H1 (cell line): ENCODE data around the gene SERPINA6. TPM values are rescaled to one million over a fixed set of nuclear protein-coding genes. Genes with fewer than 3 reads are reported as not detected.

Experiments
- CTCF ChIA-PET: fragments of 300-600 bp; sonication (Branson Sonifier 250); formaldehyde crosslinking; loops from one replicate; lab custom pipeline; 2021; ENCODE audit not compliant: partially characterized antibody; lab: Charles Lee
- POLR2A ChIA-PET: fragments of 300-600 bp; sonication (Branson Sonifier 250); formaldehyde crosslinking; loops from one replicate; lab custom pipeline; 2021; ENCODE audit warnings: inconsistent platforms; ENCODE audit not compliant: partially characterized antibody; lab: Charles Lee
- DNase-seq, 2 experiments: peaks; one replicate each; pipeline versions ENCODE4 v3.0.0 to v3.0.0-alpha.2; 2010 to 2022; ENCODE audit warnings: low spot score in 2 of 2, low read depth in 1 of 2, mixed read lengths in 1 of 2
- FAIRE-seq: peaks from 2 replicates; lab custom pipeline; 2011; peaks lifted over from hg19 to GRCh38; lab: Jason Lieb, UNC
- H2AFZ ChIP-seq: 2 replicates; pipeline ENCODE4 v1.8.1; 2012; ENCODE audit warnings: low read length, inconsistent platforms
- H2AK5ac ChIP-seq: 2 replicates; pipeline ENCODE4 v1.6.1; 2013; ENCODE audit warnings: low read depth, low read length
- H2BK120ac ChIP-seq: replicated peaks from 2 replicates; pipeline ENCODE3; 2013; ENCODE audit warnings: low read depth, low read length, inconsistent platforms
- H2BK12ac ChIP-seq: 2 replicates; pipeline ENCODE4 v1.6.1; 2013; ENCODE audit warnings: low read depth, low read length
- H2BK15ac ChIP-seq: 2 replicates; pipeline ENCODE4 v1.6.1; 2013; ENCODE audit warnings: low read length
- H2BK20ac ChIP-seq: 2 replicates; pipeline ENCODE4 v1.6.1; 2013; ENCODE audit warnings: low read length
- H2BK5ac ChIP-seq: 2 replicates; pipeline ENCODE4 v1.6.1; 2013; ENCODE audit warnings: low read depth, low read length
- H3K14ac ChIP-seq: 2 replicates; pipeline ENCODE4 v1.6.1; 2013; ENCODE audit warnings: inconsistent platforms; ENCODE audit not compliant: insufficient read length
- H3K18ac ChIP-seq: 2 replicates; pipeline ENCODE4 v1.6.1; 2013; ENCODE audit warnings: low read length; ENCODE audit errors: extremely low read depth
- H3K23ac ChIP-seq: 2 replicates; pipeline ENCODE4 v1.6.1; 2013; ENCODE audit warnings: inconsistent platforms; ENCODE audit not compliant: insufficient read length
- H3K23me2 ChIP-seq: 2 replicates; pipeline ENCODE4 v1.6.1; 2013; ENCODE audit warnings: low read depth, low read length
- H3K27ac ChIP-seq: 2 replicates; pipeline ENCODE4 v1.6.1; 2011; ENCODE audit warnings: low read depth, low read length, inconsistent platforms
- H3K27me3 ChIP-seq, 4 experiments: replicated peaks in 1 of 4; 1 replicate in 1 of 4; 2 replicates in 3 of 4; pipeline versions ENCODE4 v1.6.1 to v1.8.1; 2011 to 2013; ENCODE audit warnings: low read length in 3 of 4, mild to moderate bottlenecking in 3 of 4, inconsistent platforms in 2 of 4, mixed read lengths in 2 of 4, moderate library complexity in 1 of 4; ENCODE audit not compliant: control insufficient read depth in 3 of 4, insufficient read depth in 3 of 4; ENCODE audit errors: extremely low read depth in 1 of 4
- H3K36me3 ChIP-seq, 4 experiments: 2 replicates each; pipeline versions ENCODE4 v1.6.1 to v1.8.1; 2011 to 2013; ENCODE audit warnings: mild to moderate bottlenecking in 4 of 4, low read length in 3 of 4, moderate library complexity in 2 of 4, control low read depth in 1 of 4, inconsistent platforms in 1 of 4; ENCODE audit not compliant: insufficient read depth in 4 of 4, control insufficient read depth in 2 of 4
- H3K4ac ChIP-seq: replicated peaks from 2 replicates; pipeline ENCODE3; 2013; ENCODE audit warnings: low read length, low read depth, mixed read lengths, inconsistent platforms; ENCODE audit not compliant: insufficient read length
- H3K4me1 ChIP-seq, 4 experiments: replicated peaks in 1 of 4; 1 replicate in 1 of 4; 2 replicates in 3 of 4; pipeline versions ENCODE4 v1.6.1 to v1.8.1; 2011 to 2013; ENCODE audit warnings: low read length in 3 of 4, inconsistent platforms in 2 of 4, mixed read lengths in 1 of 4; ENCODE audit not compliant: insufficient read depth in 4 of 4, control insufficient read depth in 3 of 4
- H3K4me2 ChIP-seq, 2 experiments: 2 replicates each; pipeline versions ENCODE4 v1.6.1 to v1.8.1; 2011 to 2013; ENCODE audit warnings: low read depth in 2 of 2, low read length in 2 of 2, control low read depth in 1 of 2, inconsistent platforms in 1 of 2, mild to moderate bottlenecking in 1 of 2; ENCODE audit not compliant: insufficient read depth in 1 of 2
- H3K4me3 ChIP-seq, 4 experiments: fragments of 200-600, 300-600 bp in 1 of 4; sonication (generic), shearing (Covaris generic), sonication (Bioruptor Twin) in 1 of 4; 2 replicates each; pipeline versions ENCODE4 v1.5.1 to v1.8.1; 2011 to 2016; ENCODE audit warnings: low read length in 4 of 4, low read depth in 3 of 4, control low read depth in 2 of 4, inconsistent platforms in 2 of 4, mild to moderate bottlenecking in 2 of 4, mixed read lengths in 1 of 4, moderate library complexity in 1 of 4; ENCODE audit not compliant: insufficient read depth in 2 of 4; ENCODE audit errors: extremely low read depth in 1 of 4
- H3K56ac ChIP-seq: replicated peaks from 2 replicates; pipeline ENCODE3; 2013; ENCODE audit warnings: low read depth, mild to moderate bottlenecking, mixed read lengths, low read length, inconsistent platforms; ENCODE audit not compliant: insufficient read length
- H3K79me1 ChIP-seq: 2 replicates; pipeline ENCODE4 v1.6.1; 2013; ENCODE audit warnings: low read depth, low read length, control low read depth
- H3K79me2 ChIP-seq, 2 experiments: 2 replicates each; pipeline versions ENCODE4 v1.6.1 to v1.8.1; 2012 to 2013; ENCODE audit warnings: low read length in 2 of 2, mild to moderate bottlenecking in 2 of 2, inconsistent platforms in 1 of 2; ENCODE audit not compliant: insufficient read depth in 2 of 2, control insufficient read depth in 1 of 2
- H3K9ac ChIP-seq, 4 experiments: replicated peaks in 1 of 4; 1 replicate in 1 of 4; 2 replicates in 3 of 4; pipeline versions ENCODE4 v1.6.1 to v1.8.1; 2011 to 2013; ENCODE audit warnings: low read depth in 3 of 4, low read length in 3 of 4, control low read depth in 2 of 4, mild to moderate bottlenecking in 2 of 4, moderate library complexity in 2 of 4, inconsistent platforms in 1 of 4; ENCODE audit errors: extremely low read depth in 1 of 4
- H3K9me3 ChIP-seq, 2 experiments: 2 replicates each; pipeline versions ENCODE4 v1.6.1 to v1.8.1; 2012 to 2013; ENCODE audit warnings: mild to moderate bottlenecking in 2 of 2, moderate library complexity in 2 of 2, control low read depth in 1 of 2, inconsistent platforms in 1 of 2, low read depth in 1 of 2, low read length in 1 of 2, mixed read lengths in 1 of 2; ENCODE audit not compliant: insufficient read depth in 2 of 2
- H4K20me1 ChIP-seq, 2 experiments: replicated peaks in 1 of 2; 2 replicates each; pipeline versions ENCODE3 to v1.8.1; 2011 to 2013; ENCODE audit warnings: inconsistent platforms in 2 of 2, low read length in 2 of 2, mild to moderate bottlenecking in 1 of 2; ENCODE audit not compliant: insufficient read depth in 2 of 2, control insufficient read depth in 1 of 2
- H4K5ac ChIP-seq: 2 replicates; pipeline ENCODE4 v1.6.1; 2013; ENCODE audit warnings: low read length, low read depth, mixed read lengths, inconsistent platforms; ENCODE audit not compliant: insufficient read length
- H4K8ac ChIP-seq: 2 replicates; pipeline ENCODE4 v1.8.0; 2013; ENCODE audit warnings: mild to moderate bottlenecking, moderate library complexity, low read length, inconsistent platforms; ENCODE audit not compliant: insufficient read depth; ENCODE audit errors: extremely low read depth
- H4K91ac ChIP-seq: replicated peaks from 2 replicates; pipeline ENCODE3; 2013; ENCODE audit warnings: low read length, mixed read lengths, inconsistent platforms; ENCODE audit not compliant: insufficient read length
- BCL11A ChIP-seq, 2 experiments: IDR thresholded peaks; one replicate each; pipeline ENCODE4 v1.6.1; 2011; ENCODE audit warnings: low read depth in 2 of 2, low read length in 2 of 2, mild to moderate bottlenecking in 2 of 2
- CREB1 ChIP-seq: IDR thresholded peaks from 2 replicates; pipeline ENCODE4 v1.6.1; 2012; ENCODE audit warnings: inconsistent platforms
- SAP30 ChIP-seq: fragments of 300-600 bp; sonication (generic); IDR thresholded peaks from 2 replicates; pipeline ENCODE4 v1.7.1; 2012; ENCODE audit warnings: low read length, moderate library complexity, mild to moderate bottlenecking, inconsistent platforms; ENCODE audit not compliant: insufficient read depth, insufficient replicate concordance
- WGBS, 2 experiments: shearing (Covaris generic) in 1 of 2; methylation state at CpG; one replicate each; pipeline versions ENCODE4 v1.1.6 to v1.1.7; 2013 to 2015; ENCODE audit warnings: low lambda C conversion rate in 2 of 2, mixed read lengths in 2 of 2, inconsistent platforms in 1 of 2, low coverage in 1 of 2, missing lambda C conversion rate in 1 of 2; ENCODE audit not compliant: insufficient replicate concordance in 2 of 2, insufficient coverage in 1 of 2, insufficient read length in 1 of 2; ENCODE audit errors: extremely low coverage in 1 of 2, missing lambda C conversion rate in 1 of 2; 5-methylcytosine and 5-hydroxymethylcytosine counted together
- polyA plus RNA-seq, 7 experiments: library from polyadenylated mRNA; depleted of rRNA in 3 of 7; stranded (reverse) in 5 of 7; unstranded in 2 of 7; fragments of >200 nt in 5 of 7; fragments of 200-250 nt in 2 of 7; gene quantifications; 1 replicate in 5 of 7; 2 replicates in 1 of 7; 4 replicates in 1 of 7; pipeline versions ENCODE4 v1.2.1 to v1.2.3, GENCODE V29; 2011 to 2013; ENCODE audit warnings: missing spikeins in 2 of 7, mixed read lengths in 2 of 7
- total RNA-seq: library from RNA; stranded (reverse); fragmentation: NEBNext Ultra II Directional; extraction: Animal tissue kit (Norgen Biotek cat#: 25700); gene quantifications from 2 replicates; pipeline ENCODE4 v1.2.1, GENCODE V29; 2021

Gene SERPINA6
- total and polyA plus RNA-seq, 2 of the 8 experiments (the other 6 are each of a cell fraction or from before 2014, with no cell fraction given): not detected

DNA sequence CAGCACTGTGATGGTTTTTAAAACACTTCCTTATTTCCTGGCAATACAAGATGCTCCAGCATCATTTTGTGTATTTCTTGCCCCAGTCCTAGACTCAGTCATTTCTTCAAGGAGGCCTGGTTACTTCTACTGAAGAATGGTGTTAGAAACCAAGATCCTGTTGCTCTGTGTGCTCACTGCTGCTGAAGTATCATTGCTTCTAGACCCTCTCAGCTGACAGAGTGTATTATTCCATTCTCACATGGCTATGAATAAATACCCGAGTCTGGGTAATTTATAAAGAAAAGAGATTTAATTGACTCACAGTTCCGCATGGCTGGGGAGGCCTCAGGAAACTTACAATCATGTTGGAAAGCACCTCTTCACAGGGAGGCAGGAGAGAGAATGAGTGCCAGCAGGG, 14.9 kb upstream of the SERPINA6 start:
- Histone ChIP-seq H3K27ac (no peak overlapping the region), H3K9me3 (peaks cover 0 to 2% of the 10 kb centered on the region in 2 experiments; a peak in 1 of 4 replicates), H3K4me1 (no peaks in the 10 kb centered on the region), H2AFZ (no peak overlapping the region), H3K23me2 (no peaks in the 10 kb centered on the region), H3K18ac (no peak overlapping the region), H2BK5ac (no peak overlapping the region), H3K79me2 (no peaks in the 10 kb centered on the region), H3K4me2 (no peak overlapping the region), H3K23ac (no peak overlapping the region), H3K79me1 (no peaks in the 10 kb centered on the region), H3K56ac (no peak overlapping the region), H4K20me1 (no peaks in the 10 kb centered on the region), H4K8ac (no peak overlapping the region), H2BK120ac (no peak overlapping the region), H3K36me3 (no peaks in the 10 kb centered on the region), H3K4ac (no peak overlapping the region), H2BK20ac (no peak overlapping the region), H2BK15ac (no peak overlapping the region), H3K27me3 (no peaks in the 10 kb centered on the region), H3K9ac (no peak overlapping the region), H4K5ac (no peak overlapping the region), H2BK12ac (no peak overlapping the region), H4K91ac (no peak overlapping the region), H2AK5ac (no peak overlapping the region), H3K4me3 (no peak overlapping the region), H3K14ac (no peak overlapping the region)
- CTCF ChIA-PET: no interaction called here
- DNase-seq (no peak), FAIRE-seq (no peak)
- 93% methylated on average over 2 of the region's 2 CpGs; no CpG with 5 or more reads in 1 of the 2 experiments for WGBS, 2 experiments
- TF ChIP-seq CREB1 (no peak), BCL11A (IDR thresholded peaks at IDR 0.05; ENCODE audit: low read depth in 2 of 2, low read length in 2 of 2) (no peak), SAP30 (no peak)
- POLR2A ChIA-PET: no interaction called here
